ENCODE results near the gene LDAH.

GRCh38 chr2:20725782-20726181, 97.1 kb downstream of the LDAH start:
- TF ChIP-seq CTCF (conservative IDR thresholded peaks at IDR 0.05; ENCODE audit: low read depth, low read length) (no peak), EZH2 (IDR thresholded peaks at IDR 0.05; ENCODE audit: low read length, unreplicated experiment) (no peak)
